ENCODE measurements around the gene PTPN12.
"Not testable (repeated sequence)": the region's sequence is repeated elsewhere in the genome, so short reads cannot be mapped to it uniquely, and the experiment has no call there.

PTPN12 gene

GRCh38 chr7:77525231-77525630 lies 11.9 kb upstream of the PTPN12 start:
- H3K9ac ChIP-seq (ENCODE audit: low read depth, low read length) = no peak overlapping the region
- H3K27me3 ChIP-seq (ENCODE audit: control insufficient read depth, insufficient read depth, low read length) = no peaks in the 10 kb centered on the region
- H3K9me3 ChIP-seq (ENCODE audit: control insufficient read depth, insufficient read depth, low read length) = no peaks in the 10 kb centered on the region
- no peak overlapping the region for H3K4me3 ChIP-seq (ENCODE audit: low read depth, low read length)
- no peaks in the 10 kb centered on the region for H3K4me1 ChIP-seq (ENCODE audit: control insufficient read depth, insufficient read depth, low read length)
- no peaks in the 10 kb centered on the region for H3K36me3 ChIP-seq (ENCODE audit: control insufficient read depth, insufficient read depth, low read length)

GRCh38 chr7:77528368-77528767 lies 8.7 kb upstream of the PTPN12 start:
- no peaks in the 10 kb centered on the region for H3K9me3 ChIP-seq (ENCODE audit: control insufficient read depth, insufficient read depth, low read length)
- no peak overlapping the region for H3K4me3 ChIP-seq (ENCODE audit: low read depth, low read length)
- no peaks in the 10 kb centered on the region for H3K27me3 ChIP-seq (ENCODE audit: control insufficient read depth, insufficient read depth, low read length)
- H3K36me3 ChIP-seq (ENCODE audit: control insufficient read depth, insufficient read depth, low read length) = no peaks in the 10 kb centered on the region
- H3K9ac ChIP-seq (ENCODE audit: low read depth, low read length) = no peak overlapping the region
- no peaks in the 10 kb centered on the region for H3K4me1 ChIP-seq (ENCODE audit: control insufficient read depth, insufficient read depth, low read length)

GRCh38 chr7:77529279-77529678 lies 7.8 kb upstream of the PTPN12 start:
- H3K27me3 ChIP-seq (ENCODE audit: control insufficient read depth, insufficient read depth, low read length) = no peaks in the 10 kb centered on the region
- H3K36me3 ChIP-seq (ENCODE audit: control insufficient read depth, insufficient read depth, low read length) = no peaks in the 10 kb centered on the region
- no peak overlapping the region for H3K9ac ChIP-seq (ENCODE audit: low read depth, low read length)
- no peaks in the 10 kb centered on the region for H3K4me1 ChIP-seq (ENCODE audit: control insufficient read depth, insufficient read depth, low read length)
- no peaks in the 10 kb centered on the region for H3K9me3 ChIP-seq (ENCODE audit: control insufficient read depth, insufficient read depth, low read length)
- no peak overlapping the region for H3K4me3 ChIP-seq (ENCODE audit: low read depth, low read length)

GRCh38 chr7:77531038-77531437 lies 6.1 kb upstream of the PTPN12 start:
- Histone ChIP-seq H3K4me1 (ENCODE audit: control insufficient read depth, insufficient read depth, low read length) (no peaks in the 10 kb centered on the region), H3K36me3 (ENCODE audit: control insufficient read depth, insufficient read depth, low read length) (no peaks in the 10 kb centered on the region), H3K27me3 (ENCODE audit: control insufficient read depth, insufficient read depth, low read length) (no peaks in the 10 kb centered on the region), H3K4me3 (ENCODE audit: low read depth, low read length) (no peak overlapping the region), H3K9me3 (ENCODE audit: control insufficient read depth, insufficient read depth, low read length) (no peaks in the 10 kb centered on the region), H3K9ac (ENCODE audit: low read depth, low read length) (no peak overlapping the region)

- Histone ChIP-seq H3K4me1 (ENCODE audit: control insufficient read depth, insufficient read depth, low read length) (no peaks in the 10 kb centered on the region), H3K27me3 (ENCODE audit: control insufficient read depth, insufficient read depth, low read length) (no peaks in the 10 kb centered on the region), H3K9me3 (ENCODE audit: control insufficient read depth, insufficient read depth, low read length) (no peaks in the 10 kb centered on the region), H3K4me3 (ENCODE audit: low read depth, low read length) (no peak overlapping the region), H3K36me3 (ENCODE audit: control insufficient read depth, insufficient read depth, low read length) (no peaks in the 10 kb centered on the region), H3K9ac (ENCODE audit: low read depth, low read length) (no peak overlapping the region)
Measured at GRCh38 chr7:77532247-77532646, 4.8 kb upstream of the PTPN12 start.

DNA sequence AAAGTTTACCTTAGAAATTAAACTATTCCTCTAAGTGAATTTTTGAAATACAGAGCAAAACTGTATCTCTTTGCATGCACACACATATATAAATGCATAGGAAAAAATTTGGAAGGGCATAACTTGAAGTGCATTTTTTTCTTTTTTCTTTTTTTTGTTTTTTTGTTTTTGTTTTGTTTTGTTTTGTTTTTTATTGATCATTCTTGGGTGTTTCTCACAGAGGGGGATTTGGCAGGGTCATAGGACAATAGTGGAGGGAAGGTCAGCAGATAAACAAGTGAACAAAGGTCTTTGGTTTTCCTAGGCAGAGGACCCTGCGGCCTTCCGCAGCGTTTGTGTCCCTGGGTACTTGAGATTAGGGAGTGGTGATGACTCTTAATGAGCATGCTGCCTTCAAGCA lies 4.4 kb upstream of the PTPN12 start:
- H3K9ac ChIP-seq (ENCODE audit: low read depth, low read length); H3K9me3 ChIP-seq (ENCODE audit: control insufficient read depth, insufficient read depth, low read length); H3K36me3 ChIP-seq (ENCODE audit: control insufficient read depth, insufficient read depth, low read length); H3K4me3 ChIP-seq (ENCODE audit: low read depth, low read length); H3K4me1 ChIP-seq (ENCODE audit: control insufficient read depth, insufficient read depth, low read length); H3K27me3 ChIP-seq (ENCODE audit: control insufficient read depth, insufficient read depth, low read length): not testable (repeated sequence)

DNA sequence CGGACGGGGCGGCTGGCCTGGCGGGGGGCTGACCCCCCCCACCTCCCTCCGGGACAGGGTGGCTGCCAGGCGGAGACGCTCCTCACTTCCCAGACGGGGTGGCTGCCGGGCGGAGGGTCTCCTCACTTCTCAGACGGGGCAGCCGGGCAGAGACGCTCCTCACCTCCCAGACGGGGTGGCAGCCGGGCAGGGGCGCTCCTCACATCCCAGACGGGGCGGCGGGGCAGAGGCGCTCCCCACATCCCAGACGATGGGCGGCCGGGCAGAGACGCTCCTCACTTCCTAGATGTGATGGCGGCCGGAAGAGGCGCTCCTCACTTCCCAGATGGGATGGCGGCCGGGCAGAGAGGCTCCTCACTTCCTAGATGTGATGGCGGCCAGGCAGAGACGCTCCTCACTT lies 3.0 kb upstream of the PTPN12 start:
- not testable (repeated sequence) for H3K4me1 ChIP-seq (ENCODE audit: control insufficient read depth, insufficient read depth, low read length); H3K36me3 ChIP-seq (ENCODE audit: control insufficient read depth, insufficient read depth, low read length); H3K9ac ChIP-seq (ENCODE audit: low read depth, low read length); H3K9me3 ChIP-seq (ENCODE audit: control insufficient read depth, insufficient read depth, low read length); H3K4me3 ChIP-seq (ENCODE audit: low read depth, low read length); H3K27me3 ChIP-seq (ENCODE audit: control insufficient read depth, insufficient read depth, low read length)

DNA sequence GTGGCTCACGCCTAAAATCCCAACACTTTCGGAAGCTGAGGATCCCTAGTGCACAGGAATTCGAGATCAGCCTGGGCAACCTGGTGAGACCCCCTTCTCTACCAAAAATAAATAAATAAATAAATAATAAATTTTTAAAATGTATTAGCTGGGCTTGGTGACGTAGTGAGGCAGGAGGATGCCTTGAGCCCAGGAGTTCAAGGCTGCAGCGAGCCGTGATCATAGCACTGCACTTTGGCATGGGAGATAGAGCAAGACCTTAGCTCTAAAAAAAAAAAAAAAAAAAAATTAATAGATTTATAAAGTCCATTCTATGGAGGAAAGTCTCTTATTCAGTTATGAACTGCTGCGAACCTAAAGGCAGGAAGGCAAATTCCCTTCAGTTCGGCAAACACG lies 1.1 kb upstream of the PTPN12 start:
- Histone ChIP-seq H3K9me3 (ENCODE audit: control insufficient read depth, insufficient read depth, low read length) (no peaks in the 10 kb centered on the region), H3K4me3 (ENCODE audit: low read depth, low read length) (peak overlapping the region; percentile 84), H3K36me3 (ENCODE audit: control insufficient read depth, insufficient read depth, low read length) (no peaks in the 10 kb centered on the region), H3K27me3 (ENCODE audit: control insufficient read depth, insufficient read depth, low read length) (no peaks in the 10 kb centered on the region), H3K9ac (ENCODE audit: low read depth, low read length) (peak overlapping the region; percentile 85), H3K4me1 (ENCODE audit: control insufficient read depth, insufficient read depth, low read length) (peaks cover 2% of the 10 kb centered on the region)

DNA sequence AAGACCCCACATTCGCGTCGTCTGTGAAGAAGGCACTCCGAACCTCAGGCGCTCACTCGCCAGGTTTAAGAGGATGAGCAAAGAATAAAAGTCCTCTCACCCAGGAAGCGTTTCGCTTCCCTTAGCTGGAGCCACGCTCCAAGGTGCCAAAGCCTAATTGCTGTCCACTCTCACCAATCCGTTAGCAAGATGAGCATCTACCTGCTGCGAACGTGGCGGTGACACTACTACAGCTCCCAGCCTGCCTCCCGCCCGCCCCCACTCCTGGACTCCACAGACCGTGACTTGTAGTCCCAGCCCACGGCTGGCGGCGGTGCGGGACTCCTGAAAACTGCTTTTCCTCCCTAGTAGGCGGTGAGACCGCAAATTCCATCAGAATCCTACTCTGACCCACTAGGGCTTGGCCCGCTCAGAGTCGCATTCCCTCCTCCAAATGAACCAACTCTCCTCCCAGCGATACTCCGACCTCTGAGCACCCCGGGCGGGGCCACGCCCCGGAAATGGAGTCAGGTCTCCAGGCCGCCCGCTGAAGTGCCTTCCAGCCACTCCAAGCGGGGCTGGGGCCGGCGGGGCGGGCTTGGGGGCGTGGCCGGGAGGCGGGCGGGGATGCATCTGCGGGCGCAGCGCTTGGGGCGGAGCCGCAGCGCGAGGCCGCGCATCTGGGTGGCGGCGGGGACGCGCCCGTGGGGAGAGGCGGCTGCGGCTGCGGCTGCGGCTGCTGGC lies 521 bp upstream of the PTPN12 start:
- no peaks in the 10 kb centered on the region for H3K27me3 ChIP-seq (ENCODE audit: control insufficient read depth, insufficient read depth, low read length)
- peak overlapping the region; percentile 84 for H3K4me3 ChIP-seq (ENCODE audit: low read depth, low read length)
- no peaks in the 10 kb centered on the region for H3K9me3 ChIP-seq (ENCODE audit: control insufficient read depth, insufficient read depth, low read length)
- H3K4me1 ChIP-seq (ENCODE audit: control insufficient read depth, insufficient read depth, low read length) = peaks cover 5% of the 10 kb centered on the region
- H3K9ac ChIP-seq (ENCODE audit: low read depth, low read length) = peak overlapping the region; percentile 85
- H3K36me3 ChIP-seq (ENCODE audit: control insufficient read depth, insufficient read depth, low read length) = no peaks in the 10 kb centered on the region

DNA sequence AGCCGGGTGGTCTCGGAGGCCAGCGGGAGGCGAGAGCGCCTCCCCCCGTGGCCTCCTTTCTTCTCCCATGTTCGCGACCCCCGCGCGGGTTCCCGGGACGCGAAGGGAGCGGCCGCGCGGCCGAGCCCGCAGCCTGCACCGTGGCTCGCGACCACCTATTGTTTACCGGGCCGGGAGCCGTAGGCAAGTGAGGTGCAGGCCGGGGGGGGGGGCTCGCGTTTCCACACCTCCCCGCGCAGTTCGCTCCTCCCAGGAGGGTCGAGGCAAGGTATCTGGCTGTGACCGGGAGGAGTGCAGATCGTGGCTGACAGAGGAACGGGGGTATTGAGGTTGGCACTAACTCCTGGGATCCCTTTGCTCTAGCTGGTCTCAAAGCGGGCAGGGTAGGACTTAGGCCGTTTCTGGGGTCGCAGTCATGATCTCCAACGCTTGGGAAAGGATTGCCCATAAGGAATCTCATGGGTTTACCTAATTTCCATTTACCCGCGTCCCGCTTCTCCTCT lies 734 bp downstream of the PTPN12 start:
- Histone ChIP-seq H3K9me3 (ENCODE audit: control insufficient read depth, insufficient read depth, low read length) (no peaks in the 10 kb centered on the region), H3K4me3 (ENCODE audit: low read depth, low read length) (peak overlapping the region; percentile 88), H3K4me1 (ENCODE audit: control insufficient read depth, insufficient read depth, low read length) (peaks cover 5% of the 10 kb centered on the region), H3K36me3 (ENCODE audit: control insufficient read depth, insufficient read depth, low read length) (no peaks in the 10 kb centered on the region), H3K27me3 (ENCODE audit: control insufficient read depth, insufficient read depth, low read length) (no peaks in the 10 kb centered on the region), H3K9ac (ENCODE audit: low read depth, low read length) (peak overlapping the region; percentile 92)

GRCh38 chr7:77538281-77539212 lies 1.5 kb downstream of the PTPN12 start:
- peak overlapping the region; percentile 88 for H3K4me3 ChIP-seq (ENCODE audit: low read depth, low read length)

GRCh38 chr7:77540402-77540822 lies 3.3 kb downstream of the PTPN12 start:
- Histone ChIP-seq H3K9ac (ENCODE audit: low read depth, low read length) (no peak overlapping the region), H3K9me3 (ENCODE audit: control insufficient read depth, insufficient read depth, low read length) (no peaks in the 10 kb centered on the region), H3K27me3 (ENCODE audit: control insufficient read depth, insufficient read depth, low read length) (no peaks in the 10 kb centered on the region), H3K4me1 (ENCODE audit: control insufficient read depth, insufficient read depth, low read length) (peaks cover 10% of the 10 kb centered on the region), H3K36me3 (ENCODE audit: control insufficient read depth, insufficient read depth, low read length) (no peaks in the 10 kb centered on the region), H3K4me3 (ENCODE audit: low read depth, low read length) (no peak overlapping the region)

More at GRCh38 chr7:77538281-77539212, 1.5 kb downstream of the PTPN12 start:
- Histone ChIP-seq H3K9ac (ENCODE audit: low read depth, low read length) (peak overlapping the region; percentile 92), H3K9me3 (ENCODE audit: control insufficient read depth, insufficient read depth, low read length) (no peaks in the 10 kb centered on the region), H3K36me3 (ENCODE audit: control insufficient read depth, insufficient read depth, low read length) (no peaks in the 10 kb centered on the region), H3K27me3 (ENCODE audit: control insufficient read depth, insufficient read depth, low read length) (no peaks in the 10 kb centered on the region), H3K4me1 (ENCODE audit: control insufficient read depth, insufficient read depth, low read length) (peaks cover 5% of the 10 kb centered on the region)

All from iPS-15b (cell line).